ENCODE data around the gene PTPRN2. TPM values are rescaled to one million over a fixed set of nuclear protein-coding genes. Genes with fewer than 3 reads are reported as not detected.

The PTPRN2 gene
- total RNA-seq, 1 experiment from 2014 or later, result 2.1 TPM

GRCh38 chr7:157789094-157789493, 798.5 kb downstream of the PTPRN2 start:
- Histone ChIP-seq H3K9ac (ENCODE audit: low read length) (no peak overlapping the region), H3K4me1 (ENCODE audit: control insufficient read depth in 1 of 2, insufficient read depth in 2 of 2, low read length in 2 of 2) (no peaks in the 10 kb centered on the region), H3K4me2 (ENCODE audit: low read length) (no peak overlapping the region), H3K27me3 (ENCODE audit: insufficient read depth, low read length) (no peaks in the 10 kb centered on the region), H3K27ac (ENCODE audit: low read depth, low read length) (no peak overlapping the region), H4K20me1 (ENCODE audit: insufficient read depth) (no peaks in the 10 kb centered on the region), H3K4me3 (replicated peaks in 1 of 2; ENCODE audit: low read depth in 1 of 2, low read length in 2 of 2) (no peak overlapping the region), H3K79me2 (ENCODE audit: insufficient read depth, low read length) (no peaks in the 10 kb centered on the region), H3K36me3 (ENCODE audit: control insufficient read depth in 1 of 2, insufficient read depth in 2 of 2, low read length in 2 of 2) (no peaks in the 10 kb centered on the region), H3K9me3 (ENCODE audit: control insufficient read depth in 1 of 2, insufficient read depth in 1 of 2, low read depth in 1 of 2, low read length in 2 of 2) (no peaks in the 10 kb centered on the region), H2AFZ (ENCODE audit: low read depth, low read length, poor library complexity, severe bottlenecking) (no peak overlapping the region), H3K9me2 (ENCODE audit: insufficient read depth) (no peaks in the 10 kb centered on the region)
- RAD21 ChIA-PET (ENCODE audit: low non-redundant PET in 1 of 2, low total read pairs in 2 of 2, uncharacterized antibody in 2 of 2, unreplicated experiment in 2 of 2), result no interaction called here
- no peak for ATAC-seq
- POLR2A ChIA-PET, result no interaction called here
- no peak for TF ChIP-seq ZFX (IDR thresholded peaks at IDR 0.05)
- no peak for TF ChIP-seq ZNF274 (IDR thresholded peaks at IDR 0.05; ENCODE audit: low read depth, low read length)
- no peak for TF ChIP-seq SP1 (IDR thresholded peaks at IDR 0.05; ENCODE audit: low read depth)
- no peak for TF ChIP-seq TCF7L2 (IDR thresholded peaks at IDR 0.05; ENCODE audit: borderline replicate concordance, extremely low read depth, insufficient read depth, insufficient read length)
- TF ChIP-seq SRF (IDR thresholded peaks at IDR 0.05; ENCODE audit: low read depth), result no peak
- intact Hi-C loops (cut with micrococcal nuclease), result no loop called here
- CTCF ChIA-PET, result no interaction called here
- no TSS peak for BruUV-seq (replicated peaks)
- DNase-seq (ENCODE audit: low read depth, low spot score), result no peak

GRCh38 chr7:157788573-157788972, 799.0 kb downstream of the PTPRN2 start:
- CTCF ChIA-PET, result no interaction called here

More at GRCh38 chr7:157788573-157788972, 799.0 kb downstream of the PTPRN2 start:
- no peaks in the 10 kb centered on the region for H4K20me1 ChIP-seq (ENCODE audit: insufficient read depth)
- H3K27me3 ChIP-seq (ENCODE audit: insufficient read depth, low read length), result no peaks in the 10 kb centered on the region
- no peak for DNase-seq (ENCODE audit: low read depth, low spot score)
- ChIA-PET RAD21 (ENCODE audit: low non-redundant PET in 1 of 2, low total read pairs in 2 of 2, uncharacterized antibody in 2 of 2, unreplicated experiment in 2 of 2) (no interaction called here), POLR2A (no interaction called here)
- no peaks in the 10 kb centered on the region for H3K9me3 ChIP-seq (ENCODE audit: control insufficient read depth in 1 of 2, insufficient read depth in 1 of 2, low read depth in 1 of 2, low read length in 2 of 2)
- no peaks in the 10 kb centered on the region for H3K4me1 ChIP-seq (ENCODE audit: control insufficient read depth in 1 of 2, insufficient read depth in 2 of 2, low read length in 2 of 2)
- H3K79me2 ChIP-seq (ENCODE audit: insufficient read depth, low read length), result no peaks in the 10 kb centered on the region
- H3K4me3 ChIP-seq (replicated peaks in 1 of 2; ENCODE audit: low read depth in 1 of 2, low read length in 2 of 2), result no peak overlapping the region
- H3K36me3 ChIP-seq (ENCODE audit: control insufficient read depth in 1 of 2, insufficient read depth in 2 of 2, low read length in 2 of 2), result no peaks in the 10 kb centered on the region
- no peak overlapping the region for H3K9ac ChIP-seq (ENCODE audit: low read length)
- intact Hi-C loops (cut with micrococcal nuclease), result no loop called here
- no peak overlapping the region for H2AFZ ChIP-seq (ENCODE audit: low read depth, low read length, poor library complexity, severe bottlenecking)
- TF ChIP-seq EZH2phosphoT487 (IDR thresholded peaks at IDR 0.05; ENCODE audit: borderline replicate concordance) (no peak), SIN3A (IDR thresholded peaks at IDR 0.05; ENCODE audit: low read depth) (no peak), TCF7L2 (IDR thresholded peaks at IDR 0.05; ENCODE audit: borderline replicate concordance, extremely low read depth, insufficient read depth, insufficient read length) (no peak), SRF (IDR thresholded peaks at IDR 0.05; ENCODE audit: low read depth) (no peak), ZFX (IDR thresholded peaks at IDR 0.05) (no peak), JUND (IDR thresholded peaks at IDR 0.05) (no peak), POLR2AphosphoS5 (IDR thresholded peaks at IDR 0.05; ENCODE audit: low read depth, low read length) (no peak), CBX3 (IDR thresholded peaks at IDR 0.05; ENCODE audit: low read depth) (no peak), FOSL1 (IDR thresholded peaks at IDR 0.05; ENCODE audit: low read depth) (no peak)
- TF ChIP-seq, protein P1, sequence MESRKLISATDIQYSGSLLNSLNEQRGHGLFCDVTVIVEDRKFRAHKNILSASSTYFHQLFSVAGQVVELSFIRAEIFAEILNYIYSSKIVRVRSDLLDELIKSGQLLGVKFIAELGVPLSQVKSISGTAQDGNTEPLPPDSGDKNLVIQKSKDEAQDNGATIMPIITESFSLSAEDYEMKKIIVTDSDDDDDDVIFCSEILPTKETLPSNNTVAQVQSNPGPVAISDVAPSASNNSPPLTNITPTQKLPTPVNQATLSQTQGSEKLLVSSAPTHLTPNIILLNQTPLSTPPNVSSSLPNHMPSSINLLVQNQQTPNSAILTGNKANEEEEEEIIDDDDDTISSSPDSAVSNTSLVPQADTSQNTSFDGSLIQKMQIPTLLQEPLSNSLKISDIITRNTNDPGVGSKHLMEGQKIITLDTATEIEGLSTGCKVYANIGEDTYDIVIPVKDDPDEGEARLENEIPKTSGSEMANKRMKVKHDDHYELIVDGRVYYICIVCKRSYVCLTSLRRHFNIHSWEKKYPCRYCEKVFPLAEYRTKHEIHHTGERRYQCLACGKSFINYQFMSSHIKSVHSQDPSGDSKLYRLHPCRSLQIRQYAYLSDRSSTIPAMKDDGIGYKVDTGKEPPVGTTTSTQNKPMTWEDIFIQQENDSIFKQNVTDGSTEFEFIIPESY (IDR thresholded peaks at IDR 0.05; ENCODE audit: extremely low read depth, insufficient replicate concordance, low read length), result no peak
- TF ChIP-seq, protein P2, sequence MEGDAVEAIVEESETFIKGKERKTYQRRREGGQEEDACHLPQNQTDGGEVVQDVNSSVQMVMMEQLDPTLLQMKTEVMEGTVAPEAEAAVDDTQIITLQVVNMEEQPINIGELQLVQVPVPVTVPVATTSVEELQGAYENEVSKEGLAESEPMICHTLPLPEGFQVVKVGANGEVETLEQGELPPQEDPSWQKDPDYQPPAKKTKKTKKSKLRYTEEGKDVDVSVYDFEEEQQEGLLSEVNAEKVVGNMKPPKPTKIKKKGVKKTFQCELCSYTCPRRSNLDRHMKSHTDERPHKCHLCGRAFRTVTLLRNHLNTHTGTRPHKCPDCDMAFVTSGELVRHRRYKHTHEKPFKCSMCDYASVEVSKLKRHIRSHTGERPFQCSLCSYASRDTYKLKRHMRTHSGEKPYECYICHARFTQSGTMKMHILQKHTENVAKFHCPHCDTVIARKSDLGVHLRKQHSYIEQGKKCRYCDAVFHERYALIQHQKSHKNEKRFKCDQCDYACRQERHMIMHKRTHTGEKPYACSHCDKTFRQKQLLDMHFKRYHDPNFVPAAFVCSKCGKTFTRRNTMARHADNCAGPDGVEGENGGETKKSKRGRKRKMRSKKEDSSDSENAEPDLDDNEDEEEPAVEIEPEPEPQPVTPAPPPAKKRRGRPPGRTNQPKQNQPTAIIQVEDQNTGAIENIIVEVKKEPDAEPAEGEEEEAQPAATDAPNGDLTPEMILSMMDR (IDR thresholded peaks at IDR 0.05 in 2 of 3, conservative IDR thresholded peaks at IDR 0.05 in 1 of 3; ENCODE audit: borderline replicate concordance in 1 of 3, insufficient read depth in 1 of 3, low read depth in 2 of 3, low read length in 2 of 3), result no peak
- ATAC-seq, result no peak
- no peak overlapping the region for H3K27ac ChIP-seq (ENCODE audit: low read depth, low read length)
- no TSS peak for BruUV-seq (replicated peaks)
- H3K9me2 ChIP-seq (ENCODE audit: insufficient read depth), result no peaks in the 10 kb centered on the region
- H3K4me2 ChIP-seq (ENCODE audit: low read length), result no peak overlapping the region
